A673 (cell line): ENCODE measurements around the gene GNAS-AS1. TPM values are rescaled to one million over a fixed set of nuclear protein-coding genes. Genes with fewer than 3 reads are reported as not detected.

Experiments
- BruUV-seq: library from RNA; stranded (reverse); fragments of 400-500 nt; replicated peaks from 2 replicates; lab custom pipeline; 2021; lab: Mats Ljungman, UMichigan
- CTCF ChIA-PET: fragments of 300-600 bp; sonication (Branson Sonifier 250); formaldehyde crosslinking; loops from one replicate; lab custom pipeline; 2022; ENCODE audit warnings: antibody characterized with exemption; lab: Charles Lee
- POLR2A ChIA-PET: fragments of 300-600 bp; sonication (Branson Sonifier 250); formaldehyde crosslinking; loops from one replicate; lab custom pipeline; 2022; ENCODE audit warnings: antibody characterized with exemption; ENCODE audit not compliant: low non-redundant PET; lab: Charles Lee
- DNase-seq: peaks from one replicate; pipeline ENCODE4 v3.0.0-alpha.2; 2015; ENCODE audit warnings: low spot score
- H3K27ac ChIP-seq: fragments of 200-600 bp; sonication (generic); 2 replicates; pipeline ENCODE4 v1.5.1; 2016; ENCODE audit warnings: mixed run types, low read depth, mild to moderate bottlenecking, mixed read lengths, antibody characterized with exemption, low read length; ENCODE audit not compliant: poor library complexity, severe bottlenecking
- H3K27me3 ChIP-seq: fragments of 200-600 bp; sonication (generic); replicated peaks from 2 replicates; pipeline ENCODE4 v1.6.1; 2017; ENCODE audit warnings: mixed run types, low read depth, mild to moderate bottlenecking, mixed read lengths, antibody characterized with exemption, low read length; ENCODE audit not compliant: insufficient read depth, poor library complexity
- H3K36me3 ChIP-seq: fragments of 200-600 bp; sonication (generic); 2 replicates; pipeline ENCODE4 v1.6.1; 2016; ENCODE audit warnings: mixed run types, mild to moderate bottlenecking, mixed read lengths, antibody characterized with exemption, low read length; ENCODE audit not compliant: insufficient read depth, poor library complexity, severe bottlenecking
- H3K4me1 ChIP-seq: fragments of 200-600 bp; sonication (generic); 2 replicates; pipeline ENCODE4 v1.6.1; 2017; ENCODE audit warnings: mixed run types, mild to moderate bottlenecking, mixed read lengths, antibody characterized with exemption, low read length; ENCODE audit not compliant: insufficient read depth, poor library complexity, severe bottlenecking
- H3K4me3 ChIP-seq: fragments of 200-600 bp; sonication (generic); 2 replicates; pipeline ENCODE4 v1.5.1; 2016; ENCODE audit warnings: low read depth, mixed run types, mild to moderate bottlenecking, mixed read lengths, low read length; ENCODE audit not compliant: poor library complexity, severe bottlenecking
- H3K9me3 ChIP-seq: fragments of 200-600 bp; sonication (generic); 2 replicates; pipeline ENCODE4 v1.6.1; 2016; ENCODE audit warnings: mixed run types, low read depth, mild to moderate bottlenecking, mixed read lengths, antibody characterized with exemption, low read length; ENCODE audit not compliant: poor library complexity, severe bottlenecking
- EZH2 ChIP-seq: fragments of 200-600 bp; sonication (generic); IDR thresholded peaks from 2 replicates; pipeline ENCODE4 v1.6.1; 2017; ENCODE audit warnings: borderline replicate concordance, low read depth, mild to moderate bottlenecking, mixed read lengths, antibody characterized with exemption, low read length; ENCODE audit not compliant: poor library complexity, severe bottlenecking
- intact Hi-C: fragments of 100-400 bp; cut with micrococcal nuclease; formaldehyde crosslinking; loops from one replicate; pipeline ENCODE4 v1.10.0; 2022; ENCODE audit not compliant: unreplicated experiment
- total RNA-seq: library from RNA; stranded (reverse); gene quantifications from 2 replicates; pipeline ENCODE4 v1.2.3, GENCODE V29; 2021
- TF ChIP-seq, protein P1 (sequence below): fragments of 300-800, 200-600 bp; sonication (generic); conservative IDR thresholded peaks from 2 replicates; pipeline ENCODE4 v1.5.1; 2017; ENCODE audit warnings: low read depth, mild to moderate bottlenecking, antibody characterized with exemption, low read length, moderate library complexity, mixed read lengths

Gene GNAS-AS1
- total RNA-seq, 1 experiment from 2014 or later, result 6.7 TPM

DNA sequence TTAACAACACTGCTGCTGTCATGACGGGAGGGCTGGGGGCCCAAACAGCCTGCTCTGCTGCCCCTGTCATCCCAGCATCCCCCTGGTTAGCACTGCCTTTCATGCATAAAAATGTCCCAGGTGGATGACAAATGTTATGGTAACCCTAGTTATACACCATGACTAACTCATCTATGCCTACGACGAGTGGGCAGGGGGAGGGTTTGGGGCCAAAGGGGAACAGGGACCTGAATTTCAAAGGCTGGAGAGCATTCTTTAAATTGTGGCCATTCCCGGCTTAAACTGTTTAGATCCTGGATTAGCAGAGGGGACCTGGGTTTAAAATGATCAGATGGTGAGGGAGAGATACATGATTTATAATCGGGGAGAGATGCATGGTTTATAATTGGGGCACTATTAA lies 24.4 kb downstream of the GNAS-AS1 start:
- Histone ChIP-seq H3K36me3 (no peaks in the 10 kb centered on the region), H3K27ac (no peak overlapping the region), H3K4me1 (no peaks in the 10 kb centered on the region), H3K4me3 (no peak overlapping the region), H3K9me3 (no peaks in the 10 kb centered on the region), H3K27me3 (no peaks in the 10 kb centered on the region)
- DNase-seq, result no peak
- no TSS peak for BruUV-seq
- intact Hi-C loops, result no loop called here
- CTCF ChIA-PET, result no interaction called here
- POLR2A ChIA-PET, result no interaction called here
- TF ChIP-seq, protein P1, sequence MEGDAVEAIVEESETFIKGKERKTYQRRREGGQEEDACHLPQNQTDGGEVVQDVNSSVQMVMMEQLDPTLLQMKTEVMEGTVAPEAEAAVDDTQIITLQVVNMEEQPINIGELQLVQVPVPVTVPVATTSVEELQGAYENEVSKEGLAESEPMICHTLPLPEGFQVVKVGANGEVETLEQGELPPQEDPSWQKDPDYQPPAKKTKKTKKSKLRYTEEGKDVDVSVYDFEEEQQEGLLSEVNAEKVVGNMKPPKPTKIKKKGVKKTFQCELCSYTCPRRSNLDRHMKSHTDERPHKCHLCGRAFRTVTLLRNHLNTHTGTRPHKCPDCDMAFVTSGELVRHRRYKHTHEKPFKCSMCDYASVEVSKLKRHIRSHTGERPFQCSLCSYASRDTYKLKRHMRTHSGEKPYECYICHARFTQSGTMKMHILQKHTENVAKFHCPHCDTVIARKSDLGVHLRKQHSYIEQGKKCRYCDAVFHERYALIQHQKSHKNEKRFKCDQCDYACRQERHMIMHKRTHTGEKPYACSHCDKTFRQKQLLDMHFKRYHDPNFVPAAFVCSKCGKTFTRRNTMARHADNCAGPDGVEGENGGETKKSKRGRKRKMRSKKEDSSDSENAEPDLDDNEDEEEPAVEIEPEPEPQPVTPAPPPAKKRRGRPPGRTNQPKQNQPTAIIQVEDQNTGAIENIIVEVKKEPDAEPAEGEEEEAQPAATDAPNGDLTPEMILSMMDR, result no peak

DNA sequence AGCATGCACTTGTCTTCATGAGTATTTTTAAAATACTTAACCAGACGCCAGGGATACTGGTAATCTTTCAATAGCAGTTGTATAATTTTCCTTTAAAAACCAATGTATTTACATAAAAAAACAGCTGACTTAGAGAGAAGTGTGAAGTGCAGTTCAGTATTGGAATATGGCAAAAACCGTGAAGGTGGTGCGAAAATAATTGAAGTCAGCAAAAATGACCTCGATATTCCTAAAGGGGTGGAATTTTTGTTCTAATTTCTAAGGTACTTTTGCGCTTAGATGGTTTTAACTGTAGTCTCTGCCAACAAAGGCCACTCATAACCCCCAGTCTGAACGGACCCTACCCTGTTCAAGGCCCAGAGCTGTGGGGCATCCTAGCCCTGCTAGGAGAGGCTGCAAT lies 25.3 kb downstream of the GNAS-AS1 start:
- H3K36me3 ChIP-seq, result no peaks in the 10 kb centered on the region
- TF ChIP-seq, protein P1, result no peak
- no peak for TF ChIP-seq EZH2
- BruUV-seq, result no TSS peak
- POLR2A ChIA-PET, result no interaction called here
- intact Hi-C loops, result no loop called here
- no peak for DNase-seq
- H3K4me1 ChIP-seq, result no peaks in the 10 kb centered on the region
- CTCF ChIA-PET, result no interaction called here
- no peaks in the 10 kb centered on the region for H3K27me3 ChIP-seq
- H3K9me3 ChIP-seq, result no peaks in the 10 kb centered on the region
- no peak overlapping the region for H3K27ac ChIP-seq
- no peak overlapping the region for H3K4me3 ChIP-seq

DNA sequence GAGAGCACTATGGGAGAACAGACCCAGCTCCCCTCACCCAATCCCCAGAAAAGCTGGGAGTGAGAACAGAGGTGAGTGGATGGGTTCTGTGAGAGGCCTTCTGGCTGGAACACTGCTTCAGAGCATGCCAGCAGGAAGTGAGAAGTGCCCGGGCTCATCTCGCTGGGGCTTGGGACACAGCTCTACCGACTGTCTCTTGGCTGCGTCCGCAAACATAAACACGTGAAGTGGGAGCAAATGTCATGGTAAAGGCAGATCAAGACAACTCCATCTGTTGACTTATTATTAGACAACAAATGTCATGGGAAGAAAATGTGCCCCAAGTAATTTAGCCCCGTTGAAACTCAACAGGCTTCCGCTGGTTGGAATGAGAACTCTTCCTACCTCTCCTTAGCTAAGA lies 25.9 kb downstream of the GNAS-AS1 start:
- no peaks in the 10 kb centered on the region for H3K9me3 ChIP-seq
- no peak for DNase-seq
- no peaks in the 10 kb centered on the region for H3K27me3 ChIP-seq
- ChIA-PET POLR2A (interaction anchor here (0.7 kb wide), 1 partner anchor 15 kb away, joined by 4 read pairs; no protein-coding TSS in a partner anchor), CTCF (no interaction called here)
- intact Hi-C loops, result no loop called here
- no peaks in the 10 kb centered on the region for H3K4me1 ChIP-seq
- no TSS peak for BruUV-seq
- no peak overlapping the region for H3K27ac ChIP-seq
- no peaks in the 10 kb centered on the region for H3K36me3 ChIP-seq
- TF ChIP-seq EZH2, result no peak
- TF ChIP-seq, protein P1, result no peak
- no peak overlapping the region for H3K4me3 ChIP-seq
